GM18499 (cell line): ENCODE results near the gene TIGAR.

ENCODE experiments used
- ATAC-seq: cut with Tn5 transposase; IDR thresholded peaks from one replicate; pipeline ENCODE4 v1.9.1; 2021; ENCODE audit warnings: moderate number of reproducible peaks; ENCODE audit not compliant: insufficient read depth, unreplicated experiment

Gene TIGAR

DNA sequence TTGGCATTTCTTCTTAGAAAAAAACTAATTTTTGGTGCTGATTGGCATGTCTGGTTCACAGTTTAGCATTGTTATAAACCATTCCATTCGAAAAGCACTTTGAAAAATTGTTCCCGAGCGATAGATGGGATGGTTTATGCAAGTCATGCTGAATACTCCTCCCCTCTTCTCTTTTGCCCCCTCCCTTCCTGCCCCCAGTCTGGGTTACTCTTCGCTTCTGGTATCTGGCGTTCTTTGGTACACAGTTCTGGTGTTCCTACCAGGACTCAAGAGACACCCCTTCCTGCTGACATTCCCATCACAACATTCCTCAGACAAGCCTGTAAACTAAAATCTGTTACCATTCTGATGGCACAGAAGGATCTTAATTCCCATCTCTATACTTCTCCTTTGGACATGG lies 20.1 kb upstream of the TIGAR start:
- ATAC-seq: no peak

DNA sequence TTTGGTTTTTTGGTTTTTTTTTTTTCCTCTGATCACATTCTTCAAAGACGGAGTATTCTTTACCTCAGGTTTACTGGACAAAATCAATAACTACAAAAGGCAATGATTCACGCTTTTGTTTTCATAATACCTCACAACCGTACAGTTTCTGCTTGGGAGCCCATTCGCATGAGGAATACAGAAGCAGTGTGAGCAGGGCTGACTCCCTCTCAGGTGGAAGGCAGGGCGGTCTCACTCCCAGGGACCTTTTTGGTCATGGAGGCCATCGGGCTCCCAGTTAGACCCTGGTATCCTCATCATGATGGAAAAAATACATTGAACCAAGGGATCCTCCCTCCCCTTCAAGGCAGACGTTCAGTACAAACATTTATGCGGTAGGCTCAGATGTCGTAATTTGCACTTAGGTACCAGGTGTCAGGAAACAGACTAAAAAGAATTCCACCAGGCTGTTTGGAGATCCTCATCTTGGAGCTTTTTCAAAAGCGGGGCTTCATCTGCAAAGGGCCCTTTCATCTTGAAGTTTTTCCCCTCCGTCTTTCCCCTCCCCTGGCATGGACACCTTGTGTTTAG lies 19.0 kb upstream of the TIGAR start:
- no peak for ATAC-seq

- ATAC-seq: no peak
Observed at GRCh38 chr12:4302881-4303280, 18.1 kb upstream of the TIGAR start.

- ATAC-seq: no peak
Observed at GRCh38 chr12:4303750-4304149, 17.3 kb upstream of the TIGAR start.

DNA sequence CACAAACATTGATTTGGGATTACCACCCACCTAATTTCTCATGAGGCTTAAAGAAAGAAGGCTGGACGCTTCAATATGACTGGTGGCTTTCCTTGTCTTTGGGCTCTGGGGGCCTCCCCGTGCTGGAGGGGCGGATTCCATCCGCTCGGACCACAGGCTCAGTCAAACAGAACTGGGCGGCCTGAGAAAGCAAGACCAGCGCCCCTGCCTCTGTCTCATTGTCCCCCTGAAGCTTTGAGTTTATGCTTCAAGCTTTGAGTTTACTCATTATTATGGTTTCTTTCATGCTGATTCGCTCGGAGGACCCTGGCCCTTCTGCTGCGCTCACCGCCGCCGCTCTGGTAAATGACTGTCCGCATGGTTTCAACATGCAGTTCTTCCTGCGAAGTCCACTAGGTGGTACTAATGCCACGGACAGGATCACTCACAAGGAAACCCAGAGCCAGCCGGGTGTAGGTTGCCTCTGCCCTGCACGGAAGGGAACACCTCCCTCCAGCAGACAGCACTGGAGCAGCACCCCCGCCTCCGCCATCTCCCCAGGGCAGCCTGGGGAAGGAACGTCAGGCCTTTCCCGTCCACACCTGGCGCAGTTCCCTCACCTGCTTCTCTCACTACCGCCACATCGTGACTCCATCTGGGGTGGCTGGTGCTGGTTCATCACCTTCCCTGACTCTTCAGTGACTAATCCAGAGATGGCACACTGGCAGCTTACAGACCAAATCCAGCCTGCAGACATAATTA lies 13.2 kb upstream of the TIGAR start:
- no peak for ATAC-seq

DNA sequence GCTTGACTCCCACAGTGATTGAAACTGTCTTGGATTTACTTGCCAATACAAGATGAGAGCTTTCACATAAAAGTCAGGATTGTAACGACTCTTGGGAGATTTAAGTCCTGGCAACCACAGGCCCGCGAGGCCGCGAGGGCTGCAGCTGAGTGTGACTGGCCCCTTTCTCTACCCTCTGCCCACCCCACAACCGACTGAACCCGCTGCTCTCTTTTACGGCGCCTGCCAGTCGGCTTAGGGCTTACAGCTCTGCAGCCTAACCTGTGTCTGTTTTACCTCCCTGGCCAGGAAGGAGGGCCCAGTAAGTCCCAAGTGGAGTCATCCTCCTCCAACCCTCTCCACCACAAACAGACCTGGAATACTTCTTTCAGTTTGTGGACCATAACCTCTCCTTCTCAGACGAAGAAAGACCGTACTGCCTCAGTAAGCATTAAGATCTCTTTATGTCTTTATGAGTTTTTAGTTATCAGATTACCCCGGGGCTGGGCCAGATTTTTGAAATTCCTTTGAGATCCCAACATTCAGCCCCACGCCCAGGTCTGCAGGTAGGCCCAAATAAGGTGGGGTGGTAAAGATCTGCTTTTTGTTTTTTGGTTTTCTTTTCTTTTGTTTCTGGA lies 12.6 kb upstream of the TIGAR start:
- ATAC-seq: no peak

- no peak for ATAC-seq
Observed at GRCh38 chr12:4311776-4312175, 9.2 kb upstream of the TIGAR start.

DNA sequence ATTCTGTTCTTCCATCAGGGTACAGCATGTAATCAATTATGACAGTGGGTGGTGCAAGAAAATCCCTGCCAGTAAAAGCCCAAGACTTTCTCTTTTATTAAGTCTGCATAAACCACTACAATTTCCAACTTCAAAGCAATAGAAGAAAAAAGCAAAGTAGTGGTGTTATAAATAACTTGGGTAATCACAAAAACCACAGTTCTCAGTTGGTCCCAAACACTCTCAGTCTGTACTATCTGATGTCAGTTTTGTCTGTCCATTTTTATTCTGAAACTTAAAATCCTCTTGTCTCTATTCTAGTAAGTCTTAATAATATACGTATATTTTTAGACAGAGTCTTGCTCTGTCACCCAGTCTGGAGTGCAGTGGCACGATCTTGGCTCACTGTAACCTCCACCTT lies 8.8 kb upstream of the TIGAR start:
- no peak for ATAC-seq

DNA sequence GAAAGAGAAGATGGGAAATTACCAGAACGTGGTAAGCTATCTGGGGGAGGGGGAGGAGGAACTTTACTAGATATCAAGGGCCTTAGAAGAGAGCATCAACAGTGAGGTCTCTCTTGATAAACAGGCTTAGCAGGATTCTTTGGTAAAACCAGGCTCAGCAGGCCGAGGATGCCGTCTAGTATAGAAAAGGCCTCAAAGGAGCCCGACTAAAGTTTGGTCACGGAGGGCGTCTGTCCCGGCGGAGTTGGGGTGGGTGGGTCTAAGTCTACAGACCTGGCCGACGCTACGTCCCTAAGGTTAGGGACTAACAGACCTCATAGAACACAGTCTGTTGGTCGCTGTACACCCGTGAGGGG lies 538 bp upstream of the TIGAR start:
- peak; percentile 28 for ATAC-seq

DNA sequence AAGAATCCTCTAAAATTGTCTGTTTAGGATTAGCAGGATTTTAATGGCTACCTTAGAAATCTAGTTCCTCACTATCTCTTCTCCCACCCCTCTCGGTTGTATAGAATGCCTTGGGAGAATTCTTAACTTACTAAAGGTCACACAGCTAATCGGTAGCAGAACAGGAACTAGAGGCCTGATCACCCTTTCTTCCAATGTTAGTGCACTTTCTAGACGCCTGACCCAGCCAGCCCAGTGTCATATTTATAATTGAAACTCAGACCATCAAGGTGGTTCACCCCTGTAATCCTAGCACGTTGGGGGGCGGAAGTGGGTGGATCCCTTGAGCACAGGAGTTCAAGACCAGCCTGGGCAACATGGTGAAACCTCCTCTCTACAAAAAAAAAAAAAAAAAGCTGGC lies 1.7 kb downstream of the TIGAR start:
- ATAC-seq: no peak

- no peak for ATAC-seq
Observed at GRCh38 chr12:4323396-4323795, 2.4 kb downstream of the TIGAR start.

DNA sequence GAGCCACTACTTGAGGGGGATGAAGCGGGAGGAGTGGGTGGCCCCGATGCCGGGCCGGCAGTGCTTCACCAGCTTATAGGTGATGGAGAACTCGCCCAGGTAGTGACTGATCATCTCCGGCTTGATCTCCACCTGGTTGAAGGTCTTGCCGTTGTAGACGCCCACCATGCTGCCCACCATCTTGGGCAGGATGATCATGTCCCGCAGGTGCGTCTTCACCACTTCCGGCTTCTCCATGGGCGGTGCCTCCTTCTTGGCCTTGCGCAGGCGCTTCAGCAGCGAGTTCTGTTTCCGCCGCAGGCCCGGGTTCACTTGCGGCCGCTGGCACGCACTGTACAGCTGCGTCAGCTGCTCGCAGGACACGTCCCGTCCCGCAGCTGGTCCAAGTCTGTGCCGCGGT lies 3.4 kb downstream of the TIGAR start:
- no peak for ATAC-seq

DNA sequence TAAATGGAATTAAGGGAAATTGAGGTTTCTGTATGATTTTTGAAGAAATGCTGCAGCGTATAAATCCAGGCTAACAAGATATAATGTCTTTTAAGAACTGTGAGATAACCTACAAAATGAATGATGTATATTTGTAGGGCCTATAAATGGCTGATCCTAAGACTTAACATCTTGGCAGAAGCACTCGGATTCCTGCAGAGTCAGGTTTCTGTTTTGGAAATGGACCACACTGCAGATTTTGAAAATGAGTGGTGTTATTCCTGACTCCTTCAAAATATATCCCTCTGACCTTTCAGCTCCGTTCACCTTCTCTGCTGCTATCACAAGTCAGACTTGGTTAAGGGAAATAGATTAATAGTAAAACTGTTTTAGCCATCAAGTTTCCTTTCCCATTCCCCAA lies 5.0 kb downstream of the TIGAR start:
- no peak for ATAC-seq

DNA sequence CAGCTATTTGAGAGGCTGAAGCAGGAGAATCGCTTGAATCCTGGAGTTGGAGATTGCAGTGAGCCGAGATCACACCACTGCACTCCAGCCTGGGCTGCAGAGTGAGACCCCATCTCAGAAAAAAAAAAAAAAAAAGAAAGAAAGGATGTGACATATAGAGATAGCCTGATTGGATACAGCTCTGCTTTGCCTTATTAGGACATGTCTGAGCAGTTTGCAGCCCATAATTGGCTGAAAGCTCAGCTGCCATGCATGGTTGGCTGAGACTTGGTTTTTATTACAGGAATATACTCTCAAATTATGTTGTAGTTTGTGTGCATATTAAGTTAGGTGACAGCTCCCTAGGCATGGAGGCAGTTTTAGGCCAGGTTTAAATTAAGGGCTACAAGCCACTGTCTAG lies 6.3 kb downstream of the TIGAR start:
- ATAC-seq: no peak

DNA sequence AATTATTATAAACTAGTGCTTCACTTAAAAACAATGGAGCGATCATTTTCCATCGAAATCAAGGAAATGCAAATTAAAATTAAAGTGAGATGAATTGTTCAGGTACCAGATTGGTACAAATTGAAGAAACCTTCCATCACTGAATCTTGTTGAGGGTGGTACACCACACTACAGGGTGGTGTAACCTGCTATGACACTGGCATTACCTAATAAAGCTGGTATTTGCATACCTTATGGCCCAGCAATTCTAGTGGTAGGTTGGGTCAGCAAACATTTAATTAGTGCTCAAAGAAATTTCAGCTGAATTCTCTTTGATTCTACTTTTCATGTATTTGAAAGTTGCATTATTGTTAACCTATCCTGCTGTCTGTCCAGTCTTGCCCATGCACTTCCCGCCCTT lies 9.2 kb downstream of the TIGAR start:
- ATAC-seq: no peak

GRCh38 chr12:4331221-4331620 lies 10.2 kb downstream of the TIGAR start:
- ATAC-seq: no peak

GRCh38 chr12:4331842-4332241 lies 10.8 kb downstream of the TIGAR start:
- no peak for ATAC-seq

DNA sequence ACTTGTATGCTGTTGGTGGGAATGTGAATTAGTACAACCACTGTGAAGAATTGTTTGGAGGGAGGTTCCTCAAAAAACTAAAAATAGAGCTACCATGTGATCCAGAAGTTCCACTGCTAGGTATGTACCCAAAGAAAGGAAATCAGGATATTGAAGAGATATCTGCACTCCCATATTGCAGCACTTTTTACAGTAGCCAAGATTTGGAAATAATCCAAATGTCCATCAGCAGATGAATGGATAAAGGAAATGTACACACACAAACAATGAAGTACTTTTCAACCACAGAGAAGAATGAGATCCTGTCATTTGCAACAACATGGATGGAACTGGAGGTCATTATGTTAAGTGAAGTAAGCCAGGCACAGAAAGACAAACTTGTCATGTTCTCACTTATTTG lies 25.9 kb downstream of the TIGAR start:
- no peak for ATAC-seq

DNA sequence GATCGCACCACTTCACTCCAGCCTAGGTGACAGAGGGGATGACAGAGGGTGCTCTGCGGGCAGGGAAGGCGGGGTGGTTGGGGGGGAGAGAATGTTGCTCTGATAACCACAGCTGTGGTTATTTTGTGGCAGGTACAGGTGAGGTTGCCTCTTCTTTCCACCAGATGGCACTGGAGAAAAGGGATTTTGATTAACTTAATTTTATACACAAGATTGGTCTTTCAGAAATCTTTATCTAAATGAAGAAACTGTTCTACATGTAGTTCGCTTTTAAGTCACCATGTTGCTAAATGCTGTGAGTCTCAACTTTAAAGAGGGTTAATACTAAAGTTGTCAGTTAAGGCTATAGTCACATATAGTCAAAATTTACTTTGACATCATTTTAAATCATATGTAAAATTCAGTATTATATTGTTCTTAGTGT lies 32.8 kb downstream of the TIGAR start:
- no peak for ATAC-seq

DNA sequence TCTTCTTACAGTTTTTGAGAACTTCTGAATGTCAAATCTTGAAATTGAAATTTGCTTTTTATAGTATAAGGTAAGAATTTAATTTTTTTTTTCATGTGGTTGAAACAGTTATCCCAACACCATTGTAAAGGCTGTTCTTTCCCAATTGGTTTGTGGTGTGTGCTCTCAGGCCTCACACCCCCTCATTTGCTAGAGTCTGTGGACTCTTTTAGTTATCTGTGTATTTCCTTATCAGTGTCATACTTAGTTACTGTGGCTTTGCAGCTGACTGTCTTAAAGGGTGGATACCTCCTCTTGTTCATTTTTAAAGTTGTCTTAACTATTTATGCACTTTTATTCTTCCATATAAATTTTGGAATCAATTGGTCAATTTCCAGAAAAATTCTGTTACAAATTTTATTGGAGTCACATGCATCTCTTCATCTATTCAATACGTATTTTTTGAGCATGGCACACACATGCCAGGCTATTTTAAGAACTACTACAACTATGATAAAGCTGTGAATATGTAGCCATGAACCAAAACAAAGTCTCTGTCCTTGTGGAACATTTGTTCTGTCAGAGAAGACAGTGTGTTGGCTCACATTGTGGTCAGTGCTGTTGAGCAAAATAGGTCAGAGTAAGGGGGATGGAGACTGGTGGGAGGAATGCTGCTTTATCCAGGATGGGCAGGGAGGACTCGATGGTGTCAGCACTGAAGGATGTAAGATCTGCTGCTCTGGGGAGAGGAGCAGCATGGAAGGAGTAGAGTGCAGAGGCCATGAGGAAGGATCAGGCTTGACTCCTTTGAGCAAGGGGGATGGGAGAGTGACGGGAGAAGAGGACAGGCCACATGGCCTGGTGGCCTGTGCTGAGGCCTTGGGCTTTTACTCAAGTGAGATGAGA lies 34.4 kb downstream of the TIGAR start:
- ATAC-seq: no peak

- no peak for ATAC-seq
Observed at GRCh38 chr12:4356041-4356327, 35.0 kb downstream of the TIGAR start.
